ENCODE results near the gene SLC22A1.
"Not testable (repeated sequence)": the region's sequence is repeated elsewhere in the genome, so short reads cannot be mapped to it uniquely, and the experiment has no call there.

The SLC22A1 gene

GRCh38 chr6:160095146-160095845, 26.3 kb upstream of the SLC22A1 start:
- no peak for DNase-seq

GRCh38 chr6:160101277-160102205, 20.1 kb upstream of the SLC22A1 start:
- no peak for DNase-seq

GRCh38 chr6:160102399-160102798, 19.2 kb upstream of the SLC22A1 start:
- DNase-seq: no peak

DNA sequence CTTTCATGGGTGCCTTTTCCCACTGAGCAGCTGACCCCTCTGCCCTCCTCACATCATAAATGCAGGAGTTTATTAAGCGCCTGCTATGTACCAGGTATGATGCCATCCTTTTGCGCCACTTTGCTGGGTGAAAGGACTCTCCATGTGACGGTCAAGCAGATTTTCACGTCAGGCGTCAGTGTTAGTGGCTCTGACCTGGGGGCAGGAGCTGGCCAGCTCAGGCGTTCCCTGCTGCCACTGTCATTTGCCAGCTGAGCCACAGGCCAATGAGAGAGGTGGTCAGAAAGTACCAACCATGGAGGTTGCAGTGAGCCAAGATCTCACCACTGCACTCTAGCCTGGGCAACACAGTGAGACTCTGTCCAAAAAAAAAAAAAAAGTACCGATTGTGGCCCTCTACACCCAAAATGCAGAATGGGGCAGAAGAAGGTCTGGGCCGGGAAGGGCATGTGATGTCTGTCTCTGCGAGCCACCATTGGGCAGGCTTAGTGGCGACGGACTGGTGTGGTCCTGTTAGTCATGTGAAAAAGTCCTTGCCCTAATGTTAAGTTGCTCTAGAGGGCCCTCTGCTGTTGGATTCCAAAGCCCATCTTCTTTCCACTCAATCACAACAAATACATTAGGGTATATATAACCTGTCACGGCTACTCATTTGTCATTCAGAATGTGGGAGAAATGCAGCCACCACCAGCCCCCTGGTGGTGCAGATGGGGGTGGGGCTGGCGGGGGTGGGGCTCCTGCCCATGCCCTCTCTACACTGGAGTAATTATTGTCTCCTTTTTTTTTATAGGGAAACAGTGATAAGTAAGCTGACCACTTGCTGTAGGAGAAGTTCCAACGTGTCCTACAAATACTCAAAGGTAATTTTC, 18.4 kb upstream of the SLC22A1 start:
- no peak for DNase-seq

DNA sequence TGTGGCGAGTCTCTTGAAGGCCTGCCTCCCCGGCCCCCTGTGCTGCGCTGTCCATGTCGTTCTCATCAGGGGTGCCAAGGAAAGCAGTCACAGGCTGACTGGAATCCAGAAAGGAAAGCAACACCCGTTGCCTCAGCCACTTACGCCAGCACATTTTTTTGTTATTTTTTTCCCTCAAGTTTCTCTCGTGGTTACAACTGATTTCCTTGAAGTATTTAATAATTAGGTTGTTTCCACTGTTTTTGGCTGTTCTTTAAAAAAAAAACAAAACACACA, 17.9 kb upstream of the SLC22A1 start:
- no peak for DNase-seq

DNA sequence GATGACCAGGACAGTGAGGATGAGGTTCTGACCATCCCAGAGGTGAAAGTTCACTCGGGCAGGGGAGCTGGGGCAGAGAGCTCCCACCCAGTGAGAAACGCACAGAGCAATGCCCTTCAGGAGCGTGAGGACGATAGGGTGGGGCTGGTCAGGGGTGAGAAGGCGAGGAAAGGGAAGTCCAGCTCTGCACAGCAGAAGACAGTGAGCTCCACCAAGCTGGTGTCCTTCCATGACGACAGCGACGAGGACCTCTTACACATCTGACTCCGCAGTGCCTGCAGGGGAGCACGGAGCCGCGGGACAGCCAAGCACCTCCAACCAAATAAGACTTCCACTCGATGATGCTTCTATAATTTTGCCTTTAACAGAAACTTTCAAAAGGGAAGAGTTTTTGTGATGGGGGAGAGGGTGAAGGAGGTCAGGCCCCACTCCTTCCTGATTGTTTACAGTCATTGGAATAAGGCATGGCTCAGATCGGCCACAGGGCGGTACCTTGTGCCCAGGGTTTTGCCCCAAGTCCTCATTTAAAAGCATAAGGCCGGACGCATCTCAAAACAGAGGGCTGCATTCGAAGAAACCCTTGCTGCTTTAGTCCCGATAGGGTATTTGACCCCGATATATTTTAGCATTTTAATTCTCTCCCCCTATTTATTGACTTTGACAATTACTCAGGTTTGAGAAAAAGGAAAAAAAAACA, 16.6 kb upstream of the SLC22A1 start:
- no peak for DNase-seq

DNA sequence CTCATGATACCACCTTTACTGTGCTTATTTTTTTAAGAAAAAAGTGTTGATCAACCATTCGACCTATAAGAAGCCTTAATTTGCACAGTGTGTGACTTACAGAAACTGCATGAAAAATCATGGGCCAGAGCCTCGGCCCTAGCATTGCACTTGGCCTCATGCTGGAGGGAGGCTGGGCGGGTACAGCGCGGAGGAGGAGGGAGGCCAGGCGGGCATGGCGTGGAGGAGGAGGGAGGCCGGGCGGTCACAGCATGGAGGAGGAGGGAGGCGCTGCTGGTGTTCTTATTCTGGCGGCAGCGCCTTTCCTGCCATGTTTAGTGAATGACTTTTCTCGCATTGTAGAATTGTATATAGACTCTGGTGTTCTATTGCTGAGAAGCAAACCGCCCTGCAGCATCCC, 15.6 kb upstream of the SLC22A1 start:
- no peak for DNase-seq

DNA sequence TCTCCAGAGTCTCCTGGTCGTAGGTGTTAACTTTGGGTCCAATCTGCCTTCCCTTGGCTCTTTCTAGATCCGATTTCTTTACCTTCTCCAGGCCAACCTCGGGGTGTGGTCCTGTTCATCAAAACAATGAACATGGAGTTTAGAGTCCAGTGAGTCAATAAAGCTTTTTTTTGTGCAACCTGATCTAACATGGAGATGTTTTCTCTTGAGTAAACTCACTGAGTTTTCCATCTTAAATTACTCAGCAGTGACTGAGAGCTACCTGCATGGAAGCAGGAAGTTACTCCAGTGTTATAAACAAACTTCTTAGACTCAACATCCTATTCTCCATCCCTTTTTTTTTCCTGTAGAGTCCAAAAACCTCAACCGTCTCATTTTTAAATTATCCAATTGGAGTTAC, 14.9 kb upstream of the SLC22A1 start:
- DNase-seq: no peak

GRCh38 chr6:160108077-160108476, 13.5 kb upstream of the SLC22A1 start:
- no peak for DNase-seq

GRCh38 chr6:160110586-160111123, 11.0 kb upstream of the SLC22A1 start:
- no peak for DNase-seq

DNA sequence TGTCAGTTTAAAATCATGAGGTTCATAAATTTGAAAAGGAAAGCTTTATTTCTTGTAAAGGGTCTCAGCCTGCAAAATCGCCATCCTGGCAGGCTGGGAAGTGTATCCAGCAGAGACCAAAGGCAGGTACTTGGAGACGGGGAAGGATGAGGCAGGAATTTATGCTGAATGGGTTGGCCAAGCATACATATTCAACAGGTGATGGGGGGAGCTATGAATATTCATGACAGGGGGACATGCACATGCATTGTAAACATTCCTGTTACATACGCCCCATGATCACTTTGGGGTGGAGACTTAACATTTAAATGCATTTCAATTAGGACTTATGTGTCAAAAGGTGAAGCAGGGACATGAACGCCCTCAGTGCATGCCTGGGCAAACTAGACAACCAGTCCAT, 9.8 kb upstream of the SLC22A1 start:
- DNase-seq: no peak

- DNase-seq: no peak
Observed at GRCh38 chr6:160112628-160113299, 8.9 kb upstream of the SLC22A1 start.

DNA sequence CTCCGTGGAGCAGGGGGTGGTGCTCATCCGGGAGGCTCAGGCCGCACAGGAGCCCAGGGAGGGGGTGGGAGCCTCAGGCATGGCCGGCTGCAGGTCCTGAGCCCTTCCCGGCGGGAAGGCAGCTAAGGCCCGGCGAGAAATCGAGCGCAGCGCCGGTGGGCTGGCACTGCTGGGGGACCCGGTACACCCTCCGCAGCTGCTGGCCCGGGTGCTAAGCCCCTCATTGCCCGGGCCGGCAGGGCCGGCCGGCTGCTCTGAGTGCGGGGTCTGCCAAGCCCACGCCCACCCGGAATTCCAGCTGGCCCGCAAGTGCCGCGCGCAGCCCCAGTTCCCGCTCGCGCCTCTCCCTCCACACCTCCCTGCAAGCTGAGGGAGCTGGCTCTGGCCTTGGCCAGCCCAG, 7.1 kb upstream of the SLC22A1 start:
- DNase-seq: not testable (repeated sequence)

- no peak for DNase-seq
Observed at GRCh38 chr6:160115421-160115820, 6.2 kb upstream of the SLC22A1 start.

DNA sequence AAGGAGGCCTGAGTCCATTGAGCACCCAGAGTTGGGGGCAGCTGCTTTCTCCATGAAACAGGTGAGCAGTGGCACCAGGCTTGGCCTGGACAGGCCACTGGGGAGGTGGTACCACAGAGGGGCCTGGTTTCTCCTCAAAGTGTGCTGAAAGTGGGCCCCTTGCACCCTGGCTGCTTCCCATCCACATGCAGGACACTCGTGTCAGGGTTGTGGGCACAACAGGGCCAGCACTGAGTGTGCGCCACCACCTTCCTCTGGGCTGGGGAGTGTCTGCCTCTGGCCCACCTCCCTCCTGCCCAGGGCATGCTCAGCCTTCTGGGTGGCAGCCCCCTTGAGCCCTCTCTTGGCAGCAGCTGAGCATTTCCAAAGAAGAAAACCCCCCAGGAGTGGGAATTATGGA, 5.2 kb upstream of the SLC22A1 start:
- no peak for DNase-seq

GRCh38 chr6:160117137-160117536, 4.5 kb upstream of the SLC22A1 start:
- DNase-seq: no peak

DNA sequence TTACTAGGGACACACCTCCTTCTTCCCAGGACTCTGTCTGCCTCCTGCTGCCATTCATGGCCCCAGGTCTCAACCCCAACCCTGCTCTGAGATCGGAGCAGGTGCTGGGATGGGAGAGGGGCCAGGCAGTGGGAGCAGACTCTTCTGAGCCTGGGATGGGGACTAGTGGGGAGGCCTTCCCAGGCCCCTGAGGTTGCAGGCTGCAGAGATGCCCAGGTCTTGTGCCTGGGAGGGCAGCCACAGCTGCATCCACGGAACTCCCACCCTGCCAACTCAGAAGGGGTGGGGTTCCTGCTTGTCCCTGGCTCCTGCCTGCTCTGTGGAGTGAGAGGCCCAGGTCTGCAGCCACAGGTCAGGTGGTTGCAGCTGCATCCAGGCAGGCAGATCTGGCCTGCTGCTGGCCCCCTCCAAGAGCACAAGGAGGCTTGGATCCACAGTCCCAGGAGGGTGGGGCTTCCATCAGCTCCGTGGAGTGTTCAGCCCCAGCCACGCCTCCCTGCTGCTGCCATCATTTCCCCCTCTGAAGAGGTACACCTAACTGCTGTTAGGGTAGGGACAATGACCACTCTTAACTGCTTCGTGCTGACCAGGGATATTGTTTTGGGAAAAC, 2.9 kb upstream of the SLC22A1 start:
- DNase-seq: no peak

DNA sequence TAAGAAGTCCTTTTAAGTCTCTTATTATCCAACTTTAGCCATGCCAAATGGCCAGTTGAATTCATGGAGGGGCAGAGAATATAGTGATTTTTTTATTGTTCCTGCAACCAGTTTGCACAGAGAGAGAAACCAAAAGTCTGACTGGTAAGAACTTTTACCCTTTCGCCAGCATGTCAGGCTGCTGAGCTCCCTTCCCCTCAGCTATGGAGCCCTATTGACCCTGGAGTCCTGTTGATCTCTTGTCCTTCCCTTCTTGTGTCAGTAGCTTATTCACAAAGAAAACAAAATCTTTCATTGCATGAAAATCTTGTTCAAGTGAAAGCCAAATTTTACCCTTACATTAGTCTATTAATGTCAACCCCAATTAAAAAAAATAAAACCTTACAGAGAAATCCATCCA, 1.5 kb upstream of the SLC22A1 start:
- no peak for DNase-seq

GRCh38 chr6:160121981-160122380, 366 bp downstream of the SLC22A1 start:
- no peak for DNase-seq

GRCh38 chr6:160122744-160123143, 1.1 kb downstream of the SLC22A1 start:
- DNase-seq: no peak

DNA sequence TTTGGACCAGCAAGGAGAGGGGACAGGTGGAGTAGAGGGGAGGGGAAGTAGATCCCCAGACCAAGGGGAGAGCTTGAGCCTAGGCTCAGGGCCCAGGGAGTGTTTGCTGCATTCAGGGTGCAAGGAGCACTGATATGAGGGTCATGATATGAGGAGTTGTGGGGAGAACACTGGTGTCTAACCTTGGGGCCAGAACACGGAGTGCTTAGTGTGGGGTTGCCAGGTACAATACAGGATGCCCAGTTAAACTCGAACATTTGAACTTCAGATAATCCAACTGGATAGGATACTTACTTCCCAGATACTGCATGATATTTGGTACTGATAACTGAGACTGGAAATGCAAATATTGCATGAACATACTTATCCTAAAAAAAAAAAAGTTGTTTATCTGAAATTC, 2.4 kb downstream of the SLC22A1 start:
- DNase-seq: no peak

DNA sequence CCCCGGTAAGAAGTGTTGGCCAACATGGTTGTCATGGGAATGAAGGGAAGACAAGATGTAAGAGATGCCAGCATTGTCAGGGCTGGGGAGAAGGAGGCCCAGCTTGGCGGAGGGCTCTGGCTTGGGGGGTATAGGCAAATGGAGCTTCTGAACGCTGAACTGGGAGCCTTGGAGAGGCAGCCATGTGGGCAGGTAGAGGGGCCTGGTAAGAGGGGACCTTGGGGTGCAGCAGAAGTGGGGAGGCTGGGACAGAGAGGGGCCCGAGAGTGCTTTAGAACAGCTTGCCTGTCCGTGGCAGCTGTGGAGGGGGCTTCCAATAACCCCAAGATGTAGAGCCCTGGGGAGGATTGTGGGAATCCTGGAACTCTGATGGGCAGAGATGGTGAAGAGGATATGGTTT, 3.0 kb downstream of the SLC22A1 start:
- no peak for DNase-seq
